Progenitor cell of endocrine pancreas (in vitro differentiated cells): Measurements from ENCODE around the gene TMEM204. TPM values are rescaled to one million over a fixed set of nuclear protein-coding genes. Genes with fewer than 3 reads are reported as not detected.

Experiments
- DNase-seq: peaks from one replicate; pipeline ENCODE4 v3.0.0; 2021; ENCODE audit warnings: low spot score; ENCODE audit not compliant: unreplicated experiment
- H3K27ac Mint-ChIP-seq: 2 replicates; pipeline ENCODE4 v1.8.0; 2021; ENCODE audit warnings: mild to moderate bottlenecking, moderate library complexity, mixed read lengths
- H3K27me3 Mint-ChIP-seq: 2 replicates; pipeline ENCODE4 v1.8.0; 2021; ENCODE audit warnings: mixed read lengths
- H3K36me3 Mint-ChIP-seq: 2 replicates; pipeline ENCODE4 v1.8.0; 2022; ENCODE audit warnings: mixed read lengths; ENCODE audit not compliant: insufficient read depth
- H3K4me1 Mint-ChIP-seq: 2 replicates; pipeline ENCODE4 v1.8.0; 2021; ENCODE audit warnings: low read depth, mixed read lengths
- H3K4me3 Mint-ChIP-seq: 2 replicates; pipeline ENCODE4 v1.8.0; 2021; ENCODE audit warnings: low read depth, mild to moderate bottlenecking, moderate library complexity, mixed read lengths
- H3K9me3 Mint-ChIP-seq: 2 replicates; pipeline ENCODE4 v1.8.0; 2021; ENCODE audit warnings: low read depth, mixed read lengths
- total RNA-seq: library from RNA; stranded (reverse); gene quantifications from 2 replicates; pipeline ENCODE4 v1.2.1, GENCODE V29; 2021
- TF ChIP-seq, protein P1 (sequence below): fragments of 200-600 bp; sonication (generic); IDR thresholded peaks from one replicate; pipeline ENCODE4 v1.5.0; 2021; ENCODE audit warnings: antibody characterized with exemption, mild to moderate bottlenecking; ENCODE audit not compliant: unreplicated experiment

Gene TMEM204
- total RNA-seq, 1 donor from 2014 or later, result not detected

DNA sequence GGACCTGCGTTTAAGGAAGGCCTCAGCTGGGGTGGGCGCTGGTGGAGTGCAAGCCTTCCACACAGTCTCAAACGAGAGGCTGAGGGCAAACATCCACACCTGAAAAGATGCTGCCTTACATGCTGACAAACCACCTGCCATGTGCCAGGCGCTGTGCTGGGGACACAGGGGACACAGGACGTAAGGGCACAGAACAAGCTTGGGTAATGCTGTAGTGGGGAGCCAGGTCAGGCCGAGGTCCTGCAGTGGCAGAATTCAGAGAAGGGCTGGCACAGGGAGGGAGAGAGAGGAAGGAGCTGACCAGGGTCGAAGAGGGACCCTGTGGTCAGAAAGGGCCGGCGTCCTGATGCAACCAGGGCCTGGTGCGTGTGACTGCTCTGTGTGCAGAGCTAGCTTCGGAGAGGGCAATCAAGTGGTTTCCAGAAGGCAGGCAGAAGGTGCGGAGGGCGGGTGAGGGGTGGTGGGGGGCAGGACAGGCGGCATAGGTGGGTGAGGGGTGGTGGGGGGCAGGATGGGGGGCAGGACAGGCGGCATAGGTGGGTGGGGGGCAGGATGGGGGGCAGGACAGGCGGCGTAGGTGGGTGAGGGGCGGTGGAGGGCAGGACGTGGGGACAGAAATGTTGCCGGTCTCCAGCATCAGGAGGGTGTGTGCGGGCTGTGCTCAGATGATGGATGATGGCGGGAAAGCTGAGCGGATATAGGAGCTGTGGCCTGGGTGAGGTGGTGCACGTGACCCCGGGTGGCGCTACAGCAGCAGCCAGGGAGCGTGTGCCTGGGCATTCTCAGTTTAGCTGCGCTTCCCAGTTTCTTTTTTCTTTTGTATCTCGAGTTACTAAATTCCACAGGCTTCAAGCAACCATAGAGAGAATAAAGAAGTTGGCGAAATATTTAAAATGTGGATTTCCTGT is 21.6 kb upstream of the TMEM204 start:
- Mint-ChIP-seq H3K27me3 (no peaks in the 10 kb centered on the region), H3K4me1 (no peaks in the 10 kb centered on the region), H3K27ac (no peak overlapping the region), H3K9me3 (peaks cover 7% of the 10 kb centered on the region), H3K4me3 (no peak overlapping the region), H3K36me3 (peaks cover 30% of the 10 kb centered on the region)
- TF ChIP-seq, protein P1, sequence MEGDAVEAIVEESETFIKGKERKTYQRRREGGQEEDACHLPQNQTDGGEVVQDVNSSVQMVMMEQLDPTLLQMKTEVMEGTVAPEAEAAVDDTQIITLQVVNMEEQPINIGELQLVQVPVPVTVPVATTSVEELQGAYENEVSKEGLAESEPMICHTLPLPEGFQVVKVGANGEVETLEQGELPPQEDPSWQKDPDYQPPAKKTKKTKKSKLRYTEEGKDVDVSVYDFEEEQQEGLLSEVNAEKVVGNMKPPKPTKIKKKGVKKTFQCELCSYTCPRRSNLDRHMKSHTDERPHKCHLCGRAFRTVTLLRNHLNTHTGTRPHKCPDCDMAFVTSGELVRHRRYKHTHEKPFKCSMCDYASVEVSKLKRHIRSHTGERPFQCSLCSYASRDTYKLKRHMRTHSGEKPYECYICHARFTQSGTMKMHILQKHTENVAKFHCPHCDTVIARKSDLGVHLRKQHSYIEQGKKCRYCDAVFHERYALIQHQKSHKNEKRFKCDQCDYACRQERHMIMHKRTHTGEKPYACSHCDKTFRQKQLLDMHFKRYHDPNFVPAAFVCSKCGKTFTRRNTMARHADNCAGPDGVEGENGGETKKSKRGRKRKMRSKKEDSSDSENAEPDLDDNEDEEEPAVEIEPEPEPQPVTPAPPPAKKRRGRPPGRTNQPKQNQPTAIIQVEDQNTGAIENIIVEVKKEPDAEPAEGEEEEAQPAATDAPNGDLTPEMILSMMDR, result no peak
- DNase-seq, result no peak

DNA sequence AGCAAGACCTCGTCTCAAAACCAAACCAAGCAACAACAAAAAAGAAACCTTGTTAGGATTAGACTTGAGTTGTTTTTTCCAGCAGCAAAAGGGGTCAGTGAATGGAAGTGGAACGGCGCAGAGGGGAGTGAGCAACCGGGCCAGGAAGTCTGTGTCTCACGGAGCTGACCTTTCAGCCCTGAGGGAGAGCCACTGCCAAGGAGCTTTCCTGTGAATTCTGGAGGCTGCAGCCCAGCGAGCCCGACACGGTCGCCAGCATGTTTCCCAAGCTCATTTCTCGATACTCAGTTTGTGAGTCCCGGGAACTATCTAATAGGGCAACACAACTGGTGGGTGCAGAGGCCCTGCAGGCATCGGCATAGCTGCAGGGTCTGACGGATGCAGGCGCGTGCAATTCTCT is 20.7 kb upstream of the TMEM204 start:
- TF ChIP-seq, protein P1, result no peak
- H3K27me3 Mint-ChIP-seq, result no peaks in the 10 kb centered on the region
- H3K9me3 Mint-ChIP-seq, result peaks cover 7% of the 10 kb centered on the region
- DNase-seq, result no peak
- H3K4me1 Mint-ChIP-seq, result no peaks in the 10 kb centered on the region
- peak overlapping the region; percentile 71 for H3K27ac Mint-ChIP-seq
- no peak overlapping the region for H3K4me3 Mint-ChIP-seq
- peaks cover 30% of the 10 kb centered on the region for H3K36me3 Mint-ChIP-seq

DNA sequence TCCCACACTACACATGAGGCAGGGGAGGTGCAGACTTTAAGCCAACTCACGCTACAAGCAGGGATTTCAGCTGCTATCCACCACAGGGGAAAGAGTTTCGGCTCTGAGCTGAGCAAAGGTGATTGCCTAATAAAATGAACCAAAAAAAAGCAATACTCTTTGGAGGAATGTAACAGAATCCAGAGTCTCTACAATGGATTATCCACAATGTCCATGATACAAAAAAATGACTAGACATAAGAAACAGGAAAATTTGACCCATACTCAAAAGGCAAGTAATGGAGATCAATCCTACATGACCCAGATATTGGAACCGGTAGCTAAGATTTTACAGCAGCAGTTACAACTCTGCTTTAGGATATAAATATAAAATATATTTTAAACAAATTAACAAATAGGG is 19.0 kb upstream of the TMEM204 start:
- H3K4me3 Mint-ChIP-seq, result no peak overlapping the region
- no peaks in the 10 kb centered on the region for H3K27me3 Mint-ChIP-seq
- peaks cover 34% of the 10 kb centered on the region for H3K36me3 Mint-ChIP-seq
- peaks cover 7% of the 10 kb centered on the region for H3K9me3 Mint-ChIP-seq
- no peaks in the 10 kb centered on the region for H3K4me1 Mint-ChIP-seq
- TF ChIP-seq, protein P1, result no peak
- no peak for DNase-seq
- H3K27ac Mint-ChIP-seq, result no peak overlapping the region

DNA sequence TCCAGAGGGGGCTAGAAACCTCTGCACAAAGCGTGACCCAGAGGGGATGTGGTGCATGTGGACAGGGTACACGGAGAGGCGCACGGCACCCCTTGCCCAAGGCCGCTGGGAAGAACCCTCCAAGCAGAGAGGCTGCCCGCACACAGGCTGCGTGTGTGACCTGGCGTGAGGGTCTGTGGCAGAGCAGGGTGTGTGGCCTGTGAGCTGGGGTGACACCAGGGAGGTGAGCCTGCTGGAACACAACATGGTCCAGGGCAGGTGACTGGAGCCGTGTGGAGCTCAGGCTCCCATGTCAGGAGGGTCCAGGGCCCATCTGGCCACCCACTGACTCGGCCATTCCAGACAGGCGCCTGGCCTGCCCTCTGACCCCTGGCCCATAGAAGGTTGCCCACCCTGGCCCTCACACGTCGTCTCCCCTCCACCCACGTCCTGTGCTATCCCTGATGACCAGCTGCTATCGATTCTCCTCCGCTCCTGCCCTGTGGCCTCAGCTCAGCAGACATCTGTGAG is 14.8 kb upstream of the TMEM204 start:
- peaks cover 23% of the 10 kb centered on the region for H3K36me3 Mint-ChIP-seq
- DNase-seq, result no peak
- TF ChIP-seq, protein P1, result no peak
- H3K4me1 Mint-ChIP-seq, result no peaks in the 10 kb centered on the region
- no peak overlapping the region for H3K27ac Mint-ChIP-seq
- no peak overlapping the region for H3K4me3 Mint-ChIP-seq
- H3K27me3 Mint-ChIP-seq, result no peaks in the 10 kb centered on the region
- H3K9me3 Mint-ChIP-seq, result peaks cover 7% of the 10 kb centered on the region

DNA sequence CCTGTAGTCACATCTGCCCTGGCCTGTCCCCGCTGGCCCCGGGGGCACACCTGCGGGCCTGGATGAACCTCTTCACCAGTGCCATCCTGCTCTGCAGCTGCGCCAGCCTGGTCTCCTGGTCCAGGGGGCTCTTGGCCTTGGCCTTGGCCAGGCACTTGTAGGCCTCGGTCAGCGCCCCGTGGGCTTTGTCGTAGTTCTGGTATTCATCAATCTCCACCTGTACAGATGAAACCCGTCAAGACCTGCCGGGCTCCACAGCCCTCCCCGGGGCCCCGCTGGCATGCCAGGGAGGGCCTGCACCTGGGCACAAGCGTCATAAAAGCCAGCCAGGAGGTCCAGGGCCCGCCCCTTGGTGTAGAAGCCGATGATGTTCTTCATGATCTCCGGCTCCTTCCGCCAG is 13.6 kb upstream of the TMEM204 start:
- DNase-seq, result no peak
- peaks cover 3% of the 10 kb centered on the region for H3K9me3 Mint-ChIP-seq
- H3K4me3 Mint-ChIP-seq, result no peak overlapping the region
- TF ChIP-seq, protein P1, result no peak
- H3K27ac Mint-ChIP-seq, result no peak overlapping the region
- H3K4me1 Mint-ChIP-seq, result no peaks in the 10 kb centered on the region
- H3K27me3 Mint-ChIP-seq, result no peaks in the 10 kb centered on the region
- H3K36me3 Mint-ChIP-seq, result peaks cover 15% of the 10 kb centered on the region
